ENCODE results near the gene CRIP2.

The CRIP2 gene

GRCh38 chr14:105492031-105492970 lies 17.7 kb downstream of the CRIP2 start:
- H3K4me3 ChIP-seq (replicated peaks in 1 of 2; ENCODE audit: low read depth in 2 of 2, low read length in 2 of 2), result peak overlapping the region in 1 of 2 donors; percentile 72
- no peak for DNase-seq (ENCODE audit: low read depth in 2 of 2)
- TF ChIP-seq CTCF (IDR thresholded peaks at IDR 0.05; ENCODE audit: low read depth, low read length), result no peak

GRCh38 chr14:105492971-105493871 lies 18.6 kb downstream of the CRIP2 start:
- TF ChIP-seq CTCF (IDR thresholded peaks at IDR 0.05; ENCODE audit: low read depth, low read length), result no peak
- H3K4me3 ChIP-seq (replicated peaks in 1 of 2; ENCODE audit: low read depth in 2 of 2, low read length in 2 of 2), result no peak overlapping the region
- no peak for DNase-seq (ENCODE audit: low read depth in 2 of 2)

GRCh38 chr14:105493921-105494605 lies 19.4 kb downstream of the CRIP2 start:
- no peak for DNase-seq (ENCODE audit: low read depth in 2 of 2)
- H3K4me3 ChIP-seq (replicated peaks in 1 of 2; ENCODE audit: low read depth in 2 of 2, low read length in 2 of 2), result no peak overlapping the region

GRCh38 chr14:105494606-105494929 lies 19.9 kb downstream of the CRIP2 start:
- DNase-seq (ENCODE audit: low read depth in 2 of 2), result no peak
- H3K4me3 ChIP-seq (replicated peaks in 1 of 2; ENCODE audit: low read depth in 2 of 2, low read length in 2 of 2), result no peak overlapping the region
- no peak for TF ChIP-seq CTCF (IDR thresholded peaks at IDR 0.05; ENCODE audit: low read depth, low read length)

More at GRCh38 chr14:105493921-105494605, 19.4 kb downstream of the CRIP2 start:
- TF ChIP-seq CTCF (IDR thresholded peaks at IDR 0.05; ENCODE audit: low read depth, low read length), result no peak

GRCh38 chr14:105495101-105495989 lies 20.7 kb downstream of the CRIP2 start:
- DNase-seq (ENCODE audit: low read depth in 2 of 2), result no peak
- no peak overlapping the region for H3K4me3 ChIP-seq (replicated peaks in 1 of 2; ENCODE audit: low read depth in 2 of 2, low read length in 2 of 2)
- no peak for TF ChIP-seq CTCF (IDR thresholded peaks at IDR 0.05; ENCODE audit: low read depth, low read length)

Data from cardiac fibroblast (primary cell).